Breast epithelium (tissue), 3 donors: ENCODE results near the gene ATP6V1B1.

ENCODE experiments used
- POLR2A ChIP-seq: fragments of 450-650 bp; IDR thresholded peaks from one replicate; pipeline ENCODE4 v1.6.1; 2016; ENCODE audit warnings: antibody characterized with exemption, mild to moderate bottlenecking, moderate library complexity
- TF ChIP-seq, protein P1 (sequence below), 3 donors: fragments of 450-650 bp; IDR thresholded peaks; one replicate each; pipeline ENCODE4 v1.5.1; 2016 to 2017; ENCODE audit warnings: antibody characterized with exemption in 3 of 3, mild to moderate bottlenecking in 3 of 3, moderate library complexity in 3 of 3

DNA sequence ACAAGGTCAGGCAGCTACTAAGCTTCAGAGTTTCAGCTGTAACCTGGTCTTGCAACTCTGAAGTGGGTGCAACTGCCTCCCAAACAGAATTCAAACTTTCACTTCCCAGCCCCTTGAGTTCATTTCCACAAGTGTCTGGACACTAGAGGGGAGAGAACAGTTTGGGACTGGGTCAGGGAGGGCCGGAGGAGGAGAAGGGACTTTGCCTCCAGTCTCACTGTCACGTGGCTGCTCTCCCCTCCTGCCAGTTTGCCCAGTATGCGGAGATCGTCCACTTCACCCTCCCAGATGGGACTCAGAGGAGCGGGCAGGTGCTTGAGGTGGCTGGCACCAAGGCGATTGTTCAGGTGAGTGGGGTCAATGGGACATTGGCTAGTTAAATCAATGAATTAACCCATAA, 22.1 kb downstream of the ATP6V1B1 start:
- TF ChIP-seq, protein P1, sequence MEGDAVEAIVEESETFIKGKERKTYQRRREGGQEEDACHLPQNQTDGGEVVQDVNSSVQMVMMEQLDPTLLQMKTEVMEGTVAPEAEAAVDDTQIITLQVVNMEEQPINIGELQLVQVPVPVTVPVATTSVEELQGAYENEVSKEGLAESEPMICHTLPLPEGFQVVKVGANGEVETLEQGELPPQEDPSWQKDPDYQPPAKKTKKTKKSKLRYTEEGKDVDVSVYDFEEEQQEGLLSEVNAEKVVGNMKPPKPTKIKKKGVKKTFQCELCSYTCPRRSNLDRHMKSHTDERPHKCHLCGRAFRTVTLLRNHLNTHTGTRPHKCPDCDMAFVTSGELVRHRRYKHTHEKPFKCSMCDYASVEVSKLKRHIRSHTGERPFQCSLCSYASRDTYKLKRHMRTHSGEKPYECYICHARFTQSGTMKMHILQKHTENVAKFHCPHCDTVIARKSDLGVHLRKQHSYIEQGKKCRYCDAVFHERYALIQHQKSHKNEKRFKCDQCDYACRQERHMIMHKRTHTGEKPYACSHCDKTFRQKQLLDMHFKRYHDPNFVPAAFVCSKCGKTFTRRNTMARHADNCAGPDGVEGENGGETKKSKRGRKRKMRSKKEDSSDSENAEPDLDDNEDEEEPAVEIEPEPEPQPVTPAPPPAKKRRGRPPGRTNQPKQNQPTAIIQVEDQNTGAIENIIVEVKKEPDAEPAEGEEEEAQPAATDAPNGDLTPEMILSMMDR (IDR thresholded peaks at IDR 0.05) = no peak
- no peak for TF ChIP-seq POLR2A
